Measurements from ENCODE around the gene WNT4. TPM values are rescaled to one million over a fixed set of nuclear protein-coding genes. Genes with fewer than 3 reads are reported as not detected.

Gene WNT4
- total and polyA plus RNA-seq, 10 donors, result 0.07 to 0.47 (median 0.16) TPM; not detected in 1

GRCh38 chr1:22184454-22184853, 41.6 kb upstream of the WNT4 start:
- H3K4me3 ChIP-seq, result no peak overlapping the region
- H3K27ac ChIP-seq, result no peak overlapping the region
- intact Hi-C loops (cut with DNase I; ENCODE audit: low total_unique reads), result no loop called here
- TF ChIP-seq CTCF (IDR thresholded peaks at IDR 0.05 in 8 of 11, conservative IDR thresholded peaks at IDR 0.05 in 3 of 11), result no peak
- TF ChIP-seq POLR2A (IDR thresholded peaks at IDR 0.05), result no peak
- TF ChIP-seq POLR2AphosphoS5 (IDR thresholded peaks at IDR 0.05), result no peak
- WGBS, 5 donors, result 79 to 97% (median 84%) methylated on average over 1 of the region's 1 CpG
- no peaks in the 10 kb centered on the region for H3K4me1 ChIP-seq
- H3K9me3 ChIP-seq, result peaks cover 0 to 1% (median 0%) of the 10 kb centered on the region in 8 donors
- H3K36me3 ChIP-seq, result no peaks in the 10 kb centered on the region
- H3K27me3 ChIP-seq (replicated peaks in 1 of 7), result peaks cover 0 to 47% (median 0%) of the 10 kb centered on the region in 7 donors
- no peak for DNase-seq

- WGBS, 5 donors, result 58 to 76% (median 69%) methylated on average over 5 to 11 of the region's 11 CpGs
- H3K27ac ChIP-seq, result no peak overlapping the region
- intact Hi-C loops (cut with DNase I; ENCODE audit: low total_unique reads), result no loop called here
- H3K27me3 ChIP-seq (replicated peaks in 1 of 7), result peaks cover 0 to 47% (median 0%) of the 10 kb centered on the region in 7 donors
- no peak overlapping the region for H3K4me3 ChIP-seq
- DNase-seq, result peak; percentile 39
- H3K4me1 ChIP-seq, result no peaks in the 10 kb centered on the region
- H3K36me3 ChIP-seq, result no peaks in the 10 kb centered on the region
- H3K9me3 ChIP-seq, result peaks cover 0 to 4% (median 0%) of the 10 kb centered on the region in 8 donors
- TF ChIP-seq CTCF (IDR thresholded peaks at IDR 0.05 in 8 of 11, conservative IDR thresholded peaks at IDR 0.05 in 3 of 11), result no peak
- TF ChIP-seq POLR2AphosphoS5 (IDR thresholded peaks at IDR 0.05), result no peak
- TF ChIP-seq POLR2A (IDR thresholded peaks at IDR 0.05), result no peak
Observed at GRCh38 chr1:22182715-22183114, 39.8 kb upstream of the WNT4 start.

- Histone ChIP-seq H3K36me3 (no peaks in the 10 kb centered on the region), H3K4me3 (no peak overlapping the region), H3K4me1 (no peaks in the 10 kb centered on the region), H3K9me3 (peaks cover 0 to 4% (median 0%) of the 10 kb centered on the region in 8 donors), H3K27ac (no peak overlapping the region), H3K27me3 (replicated peaks in 1 of 7) (peaks cover 0 to 22% (median 0%) of the 10 kb centered on the region in 7 donors)
- WGBS, 5 donors, result 94 to 100% (median 95%) methylated on average over 2 of the region's 2 CpGs
- peak; percentile 13 for DNase-seq
- no peak for TF ChIP-seq POLR2A (IDR thresholded peaks at IDR 0.05)
- no peak for TF ChIP-seq POLR2AphosphoS5 (IDR thresholded peaks at IDR 0.05)
- TF ChIP-seq CTCF (IDR thresholded peaks at IDR 0.05 in 8 of 11, conservative IDR thresholded peaks at IDR 0.05 in 3 of 11), result no peak
- intact Hi-C loops (cut with DNase I; ENCODE audit: low total_unique reads), result no loop called here
Observed at GRCh38 chr1:22179197-22179803, 36.4 kb upstream of the WNT4 start.

GRCh38 chr1:22177354-22178003, 34.6 kb upstream of the WNT4 start:
- 73 to 81% (median 76%) methylated on average over 9 of the region's 9 CpGs for WGBS, 5 donors
- Histone ChIP-seq H3K4me1 (no peaks in the 10 kb centered on the region), H3K4me3 (no peak overlapping the region), H3K27me3 (replicated peaks in 1 of 7) (peaks cover 0 to 4% (median 0%) of the 10 kb centered on the region in 7 donors), H3K9me3 (peaks cover 0 to 4% (median 0%) of the 10 kb centered on the region in 8 donors), H3K27ac (no peak overlapping the region), H3K36me3 (no peaks in the 10 kb centered on the region)
- no peak for TF ChIP-seq POLR2A (IDR thresholded peaks at IDR 0.05)
- no peak for TF ChIP-seq CTCF (IDR thresholded peaks at IDR 0.05 in 8 of 11, conservative IDR thresholded peaks at IDR 0.05 in 3 of 11)
- no peak for TF ChIP-seq POLR2AphosphoS5 (IDR thresholded peaks at IDR 0.05)
- intact Hi-C loops (cut with DNase I; ENCODE audit: low total_unique reads), result no loop called here
- DNase-seq, result no peak
